Putamen (tissue), 1 donor: ENCODE results near the gene EPAS1.

ENCODE experiments used
- DNase-seq: peaks from one replicate; pipeline ENCODE4 v3.0.0-alpha.2; 2016; ENCODE audit warnings: low spot score

The EPAS1 gene

GRCh38 chr2:46339676-46340459 is 42.7 kb downstream of the EPAS1 start:
- DNase-seq = no peak

GRCh38 chr2:46340740-46341420 is 43.7 kb downstream of the EPAS1 start:
- no peak for DNase-seq

GRCh38 chr2:46342566-46343315 is 45.5 kb downstream of the EPAS1 start:
- no peak for DNase-seq

GRCh38 chr2:46344706-46345105 is 47.5 kb downstream of the EPAS1 start:
- DNase-seq = no peak

GRCh38 chr2:46345775-46346174 is 48.6 kb downstream of the EPAS1 start:
- DNase-seq = no peak

GRCh38 chr2:46346719-46347118 is 49.5 kb downstream of the EPAS1 start:
- DNase-seq = no peak

GRCh38 chr2:46347648-46348280 is 50.6 kb downstream of the EPAS1 start:
- DNase-seq = no peak

GRCh38 chr2:46349115-46349547 is 51.9 kb downstream of the EPAS1 start:
- no peak for DNase-seq

GRCh38 chr2:46350029-46350689 is 53.0 kb downstream of the EPAS1 start:
- DNase-seq = no peak

GRCh38 chr2:46351098-46351749 is 54.0 kb downstream of the EPAS1 start:
- no peak for DNase-seq

- DNase-seq = no peak
Measured at GRCh38 chr2:46351750-46352138, 54.5 kb downstream of the EPAS1 start.

- no peak for DNase-seq
Measured at GRCh38 chr2:46352621-46353020, 55.4 kb downstream of the EPAS1 start.

GRCh38 chr2:46353509-46353908 is 56.3 kb downstream of the EPAS1 start:
- DNase-seq = no peak

GRCh38 chr2:46355756-46356155 is 58.5 kb downstream of the EPAS1 start:
- no peak for DNase-seq

GRCh38 chr2:46356991-46357390 is 59.8 kb downstream of the EPAS1 start:
- no peak for DNase-seq

- DNase-seq = no peak
Measured at GRCh38 chr2:46358713-46359112, 61.5 kb downstream of the EPAS1 start.

GRCh38 chr2:46360303-46360702 is 63.1 kb downstream of the EPAS1 start:
- DNase-seq = no peak

GRCh38 chr2:46361920-46362666 is 64.9 kb downstream of the EPAS1 start:
- DNase-seq = no peak

GRCh38 chr2:46362667-46363012 is 65.4 kb downstream of the EPAS1 start:
- no peak for DNase-seq

GRCh38 chr2:46363535-46364170 is 66.4 kb downstream of the EPAS1 start:
- DNase-seq = no peak
